RWPE2 (cell line): ENCODE data around the gene AWAT1.
A peak's percentile ranks its signal among the peaks of the same experiment; 100 is the strongest.
"Not testable (repeated sequence)": the region's sequence is repeated elsewhere in the genome, so short reads cannot be mapped to it uniquely, and the experiment has no call there.

ENCODE experiments used
- ATAC-seq: fragments of 200-7000 bp; cut with Tn5 transposase; 3 replicates; pipeline ENCODE4 v1.9.1; 2021; ENCODE audit warnings: low read depth
- DNase-seq: peaks from one replicate; pipeline ENCODE4 v3.0.0-alpha.2; 2020; ENCODE audit warnings: low spot score
- H3K27ac ChIP-seq: fragments of 450-650 bp; 2 replicates; pipeline ENCODE4 v1.5.1; 2017; ENCODE audit warnings: mild to moderate bottlenecking; ENCODE audit not compliant: poor library complexity, severe bottlenecking
- H3K27me3 ChIP-seq: fragments of 250-450 bp; sonication (Bioruptor Pico); 2 replicates; pipeline ENCODE4 v1.5.1; 2021; ENCODE audit warnings: mild to moderate bottlenecking, moderate library complexity; ENCODE audit not compliant: insufficient read depth, poor library complexity, severe bottlenecking
- H3K36me3 ChIP-seq: fragments of 250-450 bp; sonication (Bioruptor Pico); 2 replicates; pipeline ENCODE4 v1.5.1; 2020; ENCODE audit warnings: low read depth, mild to moderate bottlenecking, moderate library complexity
- H3K4me1 ChIP-seq: fragments of 250-450 bp; sonication (Bioruptor Pico); 2 replicates; pipeline ENCODE4 v1.5.1; 2021; ENCODE audit warnings: mild to moderate bottlenecking, moderate library complexity; ENCODE audit not compliant: insufficient read depth, poor library complexity, severe bottlenecking
- H3K4me3 ChIP-seq: fragments of 250-450 bp; sonication (Bioruptor Pico); 2 replicates; pipeline ENCODE4 v1.5.1; 2021; ENCODE audit warnings: mild to moderate bottlenecking, moderate library complexity; ENCODE audit not compliant: severe bottlenecking
- H3K9me3 ChIP-seq: fragments of 250-450 bp; sonication (Bioruptor Pico); 2 replicates; pipeline ENCODE4 v1.5.1; 2021; ENCODE audit warnings: mild to moderate bottlenecking, moderate library complexity; ENCODE audit not compliant: severe bottlenecking
- TF ChIP-seq, protein P1 (sequence below): fragments of 450-650 bp; IDR thresholded peaks from one replicate; pipeline ENCODE4 v1.5.1; 2017; ENCODE audit warnings: mild to moderate bottlenecking, moderate library complexity; ENCODE audit not compliant: poor library complexity, severe bottlenecking

Gene AWAT1

DNA sequence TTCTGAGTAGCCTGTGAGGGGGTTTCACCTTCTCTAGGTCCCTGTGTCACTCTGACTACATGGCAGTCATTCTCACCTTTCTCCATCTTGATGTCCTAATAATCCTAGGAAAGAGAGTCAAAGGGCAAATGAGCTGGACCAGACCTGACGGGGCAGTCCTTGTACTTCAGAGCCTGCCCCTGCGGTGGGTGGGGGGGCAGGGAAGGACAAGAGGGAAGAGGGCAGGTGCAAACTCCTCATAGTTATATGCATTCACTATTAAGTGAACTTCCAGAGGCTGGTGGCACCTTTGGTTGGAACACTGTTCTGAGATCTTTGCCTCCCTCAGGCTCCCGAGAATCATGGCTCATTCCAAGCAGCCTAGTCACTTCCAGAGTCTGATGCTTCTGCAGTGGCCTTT, at the start of gene AWAT1:
AWAT1 (plus strand) TSS at position 301 of the 400 bp plus-strand sequence; CDS start at position 342, 41 bp downstream.
- TF ChIP-seq, protein P1, sequence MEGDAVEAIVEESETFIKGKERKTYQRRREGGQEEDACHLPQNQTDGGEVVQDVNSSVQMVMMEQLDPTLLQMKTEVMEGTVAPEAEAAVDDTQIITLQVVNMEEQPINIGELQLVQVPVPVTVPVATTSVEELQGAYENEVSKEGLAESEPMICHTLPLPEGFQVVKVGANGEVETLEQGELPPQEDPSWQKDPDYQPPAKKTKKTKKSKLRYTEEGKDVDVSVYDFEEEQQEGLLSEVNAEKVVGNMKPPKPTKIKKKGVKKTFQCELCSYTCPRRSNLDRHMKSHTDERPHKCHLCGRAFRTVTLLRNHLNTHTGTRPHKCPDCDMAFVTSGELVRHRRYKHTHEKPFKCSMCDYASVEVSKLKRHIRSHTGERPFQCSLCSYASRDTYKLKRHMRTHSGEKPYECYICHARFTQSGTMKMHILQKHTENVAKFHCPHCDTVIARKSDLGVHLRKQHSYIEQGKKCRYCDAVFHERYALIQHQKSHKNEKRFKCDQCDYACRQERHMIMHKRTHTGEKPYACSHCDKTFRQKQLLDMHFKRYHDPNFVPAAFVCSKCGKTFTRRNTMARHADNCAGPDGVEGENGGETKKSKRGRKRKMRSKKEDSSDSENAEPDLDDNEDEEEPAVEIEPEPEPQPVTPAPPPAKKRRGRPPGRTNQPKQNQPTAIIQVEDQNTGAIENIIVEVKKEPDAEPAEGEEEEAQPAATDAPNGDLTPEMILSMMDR: no peak
- Histone ChIP-seq H3K36me3 (no peaks in the 10 kb centered on the region), H3K4me3 (no peak within 1 kb of the TSS), H3K9me3 (no peaks in the 10 kb centered on the region), H3K27me3 (no peaks in the 10 kb centered on the region), H3K4me1 (no peaks in the 10 kb centered on the region), H3K27ac (no peak within 1 kb of the TSS)
- DNase-seq: no peak
- no peak for ATAC-seq

DNA sequence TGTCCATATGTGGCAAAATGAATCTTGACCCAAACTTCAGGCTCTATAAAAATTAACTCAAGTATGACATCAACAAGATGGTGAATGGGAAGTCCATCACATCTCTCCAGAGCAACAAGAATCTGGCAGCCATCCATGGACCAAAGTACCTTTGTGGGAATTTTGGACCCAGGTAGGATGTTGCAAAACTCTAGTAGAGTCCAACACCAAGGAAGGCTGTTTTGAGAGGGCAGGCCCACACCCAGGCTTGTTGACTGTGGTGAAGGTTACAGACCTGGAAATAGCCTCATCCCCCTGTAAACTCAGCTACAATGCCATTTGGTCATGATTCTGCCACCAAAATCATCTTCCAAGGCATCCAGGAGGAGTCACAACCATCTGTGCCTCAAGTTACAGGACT, 44.2 kb upstream of the AWAT1 start:
- no peak for DNase-seq
- H3K27me3 ChIP-seq: no peaks in the 10 kb centered on the region
- no peak overlapping the region for H3K27ac ChIP-seq
- no peak overlapping the region for H3K4me3 ChIP-seq
- TF ChIP-seq, protein P1: no peak
- H3K36me3 ChIP-seq: no peaks in the 10 kb centered on the region
- H3K9me3 ChIP-seq: no peaks in the 10 kb centered on the region
- no peak for ATAC-seq
- H3K4me1 ChIP-seq: no peaks in the 10 kb centered on the region

DNA sequence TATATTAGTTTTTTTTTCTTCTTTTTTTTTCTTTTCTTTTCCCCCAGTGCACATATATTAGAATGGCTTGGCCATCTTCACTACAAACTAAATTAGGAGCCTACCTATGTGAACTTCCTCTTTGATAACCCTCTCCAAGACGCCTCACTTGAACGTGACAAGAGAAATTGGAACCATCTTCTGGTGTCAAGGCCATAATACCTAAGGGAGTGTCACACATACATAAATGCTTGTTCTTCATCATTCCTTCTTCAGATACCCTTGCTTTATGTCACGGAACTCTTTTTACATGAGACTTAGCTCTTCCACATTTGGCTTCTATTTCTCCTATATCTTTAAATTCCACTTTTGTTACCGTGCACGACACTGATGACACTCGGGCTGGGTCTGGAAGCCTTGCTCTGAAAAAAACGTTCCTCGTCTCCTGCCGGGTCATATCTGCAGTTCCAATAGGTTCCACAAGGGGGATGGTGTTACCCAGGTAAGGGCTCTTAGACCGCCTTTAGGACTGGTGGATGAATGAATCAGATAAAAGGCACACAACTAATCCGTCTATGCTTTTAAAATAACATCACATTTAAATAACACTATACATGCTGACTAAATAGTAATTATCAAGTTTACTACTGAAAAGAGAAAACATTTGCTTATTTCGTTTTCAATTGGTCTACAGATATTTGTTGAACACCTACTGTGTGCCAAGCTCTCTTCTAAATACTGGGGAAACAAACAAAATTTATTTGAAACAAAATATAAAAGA, 37.3 kb upstream of the AWAT1 start:
- Histone ChIP-seq H3K4me3 (no peak overlapping the region), H3K4me1 (no peaks in the 10 kb centered on the region), H3K27me3 (no peaks in the 10 kb centered on the region), H3K27ac (no peak overlapping the region), H3K9me3 (no peaks in the 10 kb centered on the region), H3K36me3 (no peaks in the 10 kb centered on the region)
- TF ChIP-seq, protein P1: peak; percentile 68
- DNase-seq (no peak), ATAC-seq (peak; percentile 74)

DNA sequence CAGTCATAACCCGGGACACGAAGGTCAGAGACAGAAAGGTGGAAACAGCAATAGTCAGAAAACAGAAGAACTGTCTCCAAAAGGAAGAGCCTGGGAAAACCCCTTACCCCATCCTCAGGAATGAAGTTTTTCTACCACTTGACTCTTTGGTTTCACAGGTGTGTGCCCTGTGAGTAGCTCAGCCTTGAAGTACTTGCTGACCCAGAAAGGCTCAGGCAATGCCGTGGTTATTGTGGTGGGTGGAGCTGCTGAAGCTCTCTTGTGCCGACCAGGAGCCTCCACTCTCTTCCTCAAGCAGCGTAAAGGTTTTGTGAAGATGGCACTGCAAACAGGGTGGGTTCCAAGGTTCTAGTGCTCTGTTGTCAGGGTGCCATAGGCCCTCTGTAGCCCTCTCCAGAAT, 32.7 kb upstream of the AWAT1 start:
- ATAC-seq (no peak), DNase-seq (no peak)
- H3K36me3 ChIP-seq: no peaks in the 10 kb centered on the region
- H3K4me3 ChIP-seq: no peak overlapping the region
- no peaks in the 10 kb centered on the region for H3K4me1 ChIP-seq
- no peaks in the 10 kb centered on the region for H3K9me3 ChIP-seq
- H3K27ac ChIP-seq: no peak overlapping the region
- no peaks in the 10 kb centered on the region for H3K27me3 ChIP-seq
- TF ChIP-seq, protein P1: no peak

DNA sequence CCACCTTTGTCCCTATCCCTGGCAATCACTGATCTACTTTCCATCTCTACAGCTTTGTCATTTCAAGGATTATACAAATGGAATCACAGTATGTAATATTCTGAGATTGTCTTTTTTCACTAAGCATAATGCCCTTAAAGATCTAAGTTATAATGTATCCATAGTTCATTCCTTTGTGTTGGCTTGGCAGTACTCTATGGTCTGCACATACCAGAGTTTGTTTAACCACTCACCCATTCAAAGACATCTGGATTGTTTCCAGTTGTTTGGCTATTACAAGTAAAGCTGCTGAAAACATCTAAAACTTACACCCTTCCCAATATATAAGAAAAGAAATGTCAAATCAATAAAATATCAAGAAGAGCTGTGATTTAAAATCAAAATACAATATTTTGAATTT, 26.0 kb upstream of the AWAT1 start:
- DNase-seq: no peak
- ATAC-seq: no peak
- no peaks in the 10 kb centered on the region for H3K4me1 ChIP-seq
- TF ChIP-seq, protein P1: no peak
- no peak overlapping the region for H3K4me3 ChIP-seq
- H3K36me3 ChIP-seq: no peaks in the 10 kb centered on the region
- H3K27ac ChIP-seq: no peak overlapping the region
- H3K27me3 ChIP-seq: no peaks in the 10 kb centered on the region
- H3K9me3 ChIP-seq: no peaks in the 10 kb centered on the region

DNA sequence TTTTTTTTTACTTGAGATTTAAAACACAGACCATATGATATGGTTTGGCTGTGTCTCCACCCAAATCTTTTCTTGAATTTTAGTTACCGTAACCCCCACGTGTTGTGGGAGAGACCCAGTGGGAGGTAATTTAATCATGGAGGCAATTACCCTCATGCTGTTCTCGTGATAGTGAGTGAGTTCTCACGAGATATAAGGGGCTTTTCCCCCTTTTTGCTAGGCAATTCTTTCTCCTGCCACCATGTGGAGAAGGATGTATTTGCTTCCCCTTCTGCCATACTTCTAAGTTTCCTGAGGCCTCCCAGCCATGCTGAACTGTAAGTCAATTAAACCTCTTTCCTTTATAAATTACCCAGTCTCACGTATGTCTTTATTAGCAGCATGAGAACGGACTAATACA, 24.9 kb upstream of the AWAT1 start:
- H3K9me3 ChIP-seq, H3K4me1 ChIP-seq, ATAC-seq, H3K36me3 ChIP-seq, H3K27ac ChIP-seq, DNase-seq, H3K27me3 ChIP-seq, H3K4me3 ChIP-seq: not testable (repeated sequence)
